OCI-LY3 (cell line): ENCODE measurements around the gene BDH2.
A peak's percentile ranks its signal among the peaks of the same experiment; 100 is the strongest.

Experiments used
- H2AFZ ChIP-seq: fragments of 200-600, 300-600 bp; shearing (Covaris generic); 2 replicates; pipeline ENCODE4 v1.6.0; 2014; ENCODE audit warnings: antibody characterized with exemption, low read depth, low read length
- H3K27ac ChIP-seq: fragments of 200-600, 300-600 bp; sonication (generic); 2 replicates; pipeline ENCODE4 v1.5.1; 2014; ENCODE audit warnings: mild to moderate bottlenecking, low read length, moderate library complexity, mixed read lengths
- H3K27me3 ChIP-seq: fragments of 200-600, 300-600 bp; sonication (generic); 2 replicates; pipeline ENCODE4 v1.6.1; 2014; ENCODE audit warnings: low read depth, low read length, mixed read lengths
- H3K36me3 ChIP-seq: fragments of 200-600, 300-600 bp; sonication (generic); replicated peaks from 2 replicates; pipeline ENCODE3; 2014; ENCODE audit warnings: low read depth, low read length, mixed read lengths
- H3K4me1 ChIP-seq: fragments of 300-600, 200-600 bp; sonication (generic); 2 replicates; pipeline ENCODE4 v1.6.1; 2014; ENCODE audit warnings: low read length, mixed read lengths
- H3K4me2 ChIP-seq: fragments of 200-600, 300-600 bp; sonication (generic); 2 replicates; pipeline ENCODE4 v1.6.1; 2014; ENCODE audit warnings: low read length, mixed read lengths
- H3K4me3 ChIP-seq: fragments of 300-600, 200-600 bp; sonication (generic); 2 replicates; pipeline ENCODE4 v1.5.1; 2014; ENCODE audit warnings: antibody characterized with exemption, mild to moderate bottlenecking, low read length, moderate library complexity
- H3K79me2 ChIP-seq: fragments of 300-600, 200-600 bp; shearing (Covaris generic); 2 replicates; pipeline ENCODE4 v1.6.1; 2014; ENCODE audit warnings: mild to moderate bottlenecking, low read length, mixed read lengths
- H3K9ac ChIP-seq: fragments of 300-600, 200-600 bp; shearing (Covaris generic); 2 replicates; pipeline ENCODE4 v1.6.0; 2014; ENCODE audit warnings: mild to moderate bottlenecking, low read length, moderate library complexity
- H3K9me3 ChIP-seq: fragments of 200-600, 300-600 bp; shearing (Covaris generic); 2 replicates; pipeline ENCODE4 v1.6.1; 2014; ENCODE audit warnings: low read length, mixed read lengths; ENCODE audit not compliant: insufficient read depth
- H4K20me1 ChIP-seq: fragments of 200-600, 300-600 bp; sonication (generic); 2 replicates; pipeline ENCODE4 v1.6.1; 2016; ENCODE audit warnings: low read length, mixed read lengths; ENCODE audit not compliant: insufficient read depth
- EZH2phosphoT487 ChIP-seq: fragments of 200-600 bp; shearing (Covaris generic); IDR thresholded peaks from 2 replicates; pipeline ENCODE4 v1.6.1; 2018; ENCODE audit warnings: antibody characterized with exemption, mixed run types, low read depth
- TF ChIP-seq, protein P1 (sequence below): fragments of 200-600, 300-600 bp; sonication (generic); IDR thresholded peaks from 2 replicates; pipeline ENCODE4 v1.5.1; 2014; ENCODE audit warnings: antibody characterized with exemption, low read length, low read depth

BDH2 gene

DNA sequence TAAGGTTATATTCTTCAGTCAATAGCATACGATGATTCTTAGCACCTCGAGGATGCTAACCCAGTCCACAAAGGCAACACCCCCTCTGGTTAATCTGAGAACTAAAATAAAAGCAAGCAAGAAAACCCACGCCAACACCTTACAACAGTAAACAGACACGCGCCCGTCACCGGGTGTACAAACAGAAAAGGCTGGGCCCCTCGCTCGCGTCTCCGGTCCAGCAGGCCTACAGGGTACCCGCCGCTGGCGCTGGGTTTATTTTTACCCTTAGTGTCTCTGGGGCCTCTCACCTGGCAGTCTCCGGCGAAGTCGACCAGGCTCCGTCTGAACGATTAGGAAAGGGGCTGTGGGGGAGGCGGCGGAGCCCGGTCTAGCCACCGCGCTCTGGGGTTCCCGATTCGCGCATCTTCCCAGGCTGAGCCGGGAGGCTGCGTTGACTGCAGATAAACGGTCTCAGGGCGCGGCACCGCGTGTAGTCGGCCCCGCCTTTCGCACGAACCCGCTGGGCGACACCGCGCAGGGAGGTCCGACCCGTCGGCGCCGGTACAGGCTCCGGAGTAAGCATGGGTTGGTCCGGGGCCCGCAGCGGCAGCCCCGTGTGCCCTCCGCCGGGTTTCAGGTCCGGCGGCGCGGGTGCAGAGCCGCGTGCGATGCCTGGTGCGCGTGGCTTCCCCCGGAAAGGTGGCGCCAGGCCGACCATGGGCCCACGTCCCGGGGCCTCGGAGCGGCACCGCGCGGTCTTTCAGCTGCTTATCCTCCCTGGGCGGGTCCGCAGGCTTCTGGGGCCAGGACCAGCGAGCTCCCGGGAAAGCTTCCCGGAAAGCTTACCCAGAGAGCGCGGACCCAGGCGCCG is 23.5 kb downstream of the BDH2 start:
- no peak for TF ChIP-seq EZH2phosphoT487
- TF ChIP-seq, protein P1, sequence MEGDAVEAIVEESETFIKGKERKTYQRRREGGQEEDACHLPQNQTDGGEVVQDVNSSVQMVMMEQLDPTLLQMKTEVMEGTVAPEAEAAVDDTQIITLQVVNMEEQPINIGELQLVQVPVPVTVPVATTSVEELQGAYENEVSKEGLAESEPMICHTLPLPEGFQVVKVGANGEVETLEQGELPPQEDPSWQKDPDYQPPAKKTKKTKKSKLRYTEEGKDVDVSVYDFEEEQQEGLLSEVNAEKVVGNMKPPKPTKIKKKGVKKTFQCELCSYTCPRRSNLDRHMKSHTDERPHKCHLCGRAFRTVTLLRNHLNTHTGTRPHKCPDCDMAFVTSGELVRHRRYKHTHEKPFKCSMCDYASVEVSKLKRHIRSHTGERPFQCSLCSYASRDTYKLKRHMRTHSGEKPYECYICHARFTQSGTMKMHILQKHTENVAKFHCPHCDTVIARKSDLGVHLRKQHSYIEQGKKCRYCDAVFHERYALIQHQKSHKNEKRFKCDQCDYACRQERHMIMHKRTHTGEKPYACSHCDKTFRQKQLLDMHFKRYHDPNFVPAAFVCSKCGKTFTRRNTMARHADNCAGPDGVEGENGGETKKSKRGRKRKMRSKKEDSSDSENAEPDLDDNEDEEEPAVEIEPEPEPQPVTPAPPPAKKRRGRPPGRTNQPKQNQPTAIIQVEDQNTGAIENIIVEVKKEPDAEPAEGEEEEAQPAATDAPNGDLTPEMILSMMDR, result no peak
- H2AFZ ChIP-seq, result peak overlapping the region; percentile 85
- peaks cover 22% of the 10 kb centered on the region for H3K36me3 ChIP-seq
- H3K9ac ChIP-seq, result peak overlapping the region; percentile 88
- H3K4me1 ChIP-seq, result peaks cover 36% of the 10 kb centered on the region
- peak overlapping the region; percentile 92 for H3K4me3 ChIP-seq
- no peaks in the 10 kb centered on the region for H3K9me3 ChIP-seq
- no peaks in the 10 kb centered on the region for H3K27me3 ChIP-seq
- peak overlapping the region; percentile 58 for H3K27ac ChIP-seq
- peaks cover 45% of the 10 kb centered on the region for H3K79me2 ChIP-seq
- H3K4me2 ChIP-seq, result peak overlapping the region; percentile 86
- H4K20me1 ChIP-seq, result peaks cover 10% of the 10 kb centered on the region

- no peak for TF ChIP-seq EZH2phosphoT487
- Histone ChIP-seq H3K36me3 (peaks cover 22% of the 10 kb centered on the region), H4K20me1 (peaks cover 10% of the 10 kb centered on the region), H3K4me3 (peak overlapping the region; percentile 92), H3K9me3 (no peaks in the 10 kb centered on the region), H3K79me2 (peaks cover 45% of the 10 kb centered on the region), H2AFZ (peak overlapping the region; percentile 85; the same call in 1 of the 2 replicates), H3K4me2 (peak overlapping the region; percentile 86), H3K9ac (peak overlapping the region; percentile 88), H3K4me1 (peaks cover 32% of the 10 kb centered on the region), H3K27me3 (no peaks in the 10 kb centered on the region), H3K27ac (peak overlapping the region; percentile 58)
Measured at GRCh38 chr4:103075435-103075893, 24.2 kb downstream of the BDH2 start.

GRCh38 chr4:103074744-103075434 is 24.7 kb downstream of the BDH2 start:
- H3K4me1 ChIP-seq, result peaks cover 26% of the 10 kb centered on the region
- peak overlapping the region; percentile 86 for H3K4me2 ChIP-seq
- H3K9me3 ChIP-seq, result no peaks in the 10 kb centered on the region
- H3K9ac ChIP-seq, result peak overlapping the region; percentile 88; the same call in 1 of the 2 replicates
- H3K27ac ChIP-seq, result no peak overlapping the region
- H3K79me2 ChIP-seq, result peaks cover 50% of the 10 kb centered on the region
- H3K4me3 ChIP-seq, result peak overlapping the region; percentile 92
- peaks cover 22% of the 10 kb centered on the region for H3K36me3 ChIP-seq
- peaks cover 10% of the 10 kb centered on the region for H4K20me1 ChIP-seq
- no peaks in the 10 kb centered on the region for H3K27me3 ChIP-seq
- TF ChIP-seq, protein P1, result no peak
- no peak for TF ChIP-seq EZH2phosphoT487
- no peak overlapping the region for H2AFZ ChIP-seq

DNA sequence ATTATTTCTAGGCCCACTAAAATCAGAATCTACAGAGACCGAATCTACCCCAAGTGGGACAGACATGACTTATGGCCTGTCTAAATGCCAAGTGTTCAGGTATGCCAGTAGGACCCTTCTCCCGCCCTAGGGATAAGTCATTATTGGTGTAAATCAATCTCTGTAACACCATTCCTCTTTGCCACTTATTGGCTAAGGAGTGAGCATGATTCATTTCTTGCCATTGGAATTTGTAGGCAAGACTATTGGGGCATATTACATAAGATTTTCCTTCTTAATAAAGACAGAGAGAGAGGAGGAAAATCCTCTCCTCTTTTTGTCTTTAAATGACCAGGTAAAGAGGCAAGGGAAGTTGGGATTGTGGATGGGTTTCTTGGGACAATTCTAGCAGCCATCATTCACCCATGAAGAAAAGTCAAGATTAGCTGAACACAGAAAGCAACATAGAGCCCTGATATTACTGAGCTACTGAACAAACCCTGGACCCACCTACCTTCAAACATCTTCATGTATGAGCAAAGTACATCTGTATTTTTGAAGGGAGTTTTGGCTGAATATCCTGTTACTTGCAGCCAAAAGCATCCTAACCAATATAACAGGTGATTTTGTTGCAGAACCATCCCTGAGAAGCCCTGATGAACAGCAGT is 25.7 kb downstream of the BDH2 start:
- Histone ChIP-seq H3K9me3 (no peaks in the 10 kb centered on the region), H2AFZ (no peak overlapping the region), H3K9ac (no peak overlapping the region), H3K4me1 (peaks cover 21% of the 10 kb centered on the region), H3K79me2 (peaks cover 56% of the 10 kb centered on the region), H3K27me3 (no peaks in the 10 kb centered on the region), H3K27ac (no peak overlapping the region), H3K4me3 (no peak overlapping the region), H3K36me3 (peaks cover 22% of the 10 kb centered on the region), H4K20me1 (peaks cover 10% of the 10 kb centered on the region), H3K4me2 (peak overlapping the region; percentile 86; the same call in 1 of the 2 replicates)
- TF ChIP-seq EZH2phosphoT487, result no peak
- TF ChIP-seq, protein P1, result no peak
